Esophagus squamous epithelium (tissue), 5 donors: Measurements from ENCODE around the gene GPR75. TPM values are rescaled to one million over a fixed set of nuclear protein-coding genes. Genes with fewer than 3 reads are reported as not detected.

Experiments
- DNase-seq: peaks from one replicate; lab custom pipeline; 2025; lab: John Stamatoyannopoulos, UW
- H3K27ac ChIP-seq, 4 donors: fragments of 200-600 bp; sonication (generic); one replicate each; pipeline ENCODE4 v1.5.1; 2016 to 2019; ENCODE audit warnings: mild to moderate bottlenecking in 1 of 4
- H3K27me3 ChIP-seq, 4 donors: fragments of 200-600 bp; sonication (generic); 1 replicate in 3 of 4; 2 replicates in 1 of 4; pipeline versions ENCODE4 v1.5.1 to v1.6.0; 2017 to 2021; ENCODE audit warnings: antibody characterized with exemption in 1 of 4
- H3K36me3 ChIP-seq, 3 donors: fragments of 200-600 bp; sonication (generic); one replicate each; pipeline ENCODE4 v1.5.1; 2016 to 2019
- H3K4me1 ChIP-seq, 3 donors: fragments of 200-600 bp; sonication (generic); one replicate each; pipeline ENCODE4 v1.5.1; 2017 to 2019
- H3K4me3 ChIP-seq, 4 donors: fragments of 200-600 bp; sonication (generic); 1 replicate in 3 of 4; 2 replicates in 1 of 4; pipeline ENCODE4 v1.5.1; 2016 to 2019; ENCODE audit warnings: mild to moderate bottlenecking in 2 of 4, moderate library complexity in 1 of 4
- H3K9me3 ChIP-seq, 3 donors: fragments of 200-600 bp; sonication (generic); one replicate each; pipeline ENCODE4 v1.5.1; 2016 to 2019
- CTCF ChIP-seq, 6 experiments: fragments of 450-650 bp in 4 of 6; fragments of 200-600 bp in 2 of 6; sonication (generic) in 2 of 6; IDR thresholded peaks; one replicate each; pipeline ENCODE4 v1.5.1; 2016 to 2019; ENCODE audit warnings: antibody characterized with exemption in 6 of 6, mild to moderate bottlenecking in 4 of 6, moderate library complexity in 4 of 6
- POLR2A ChIP-seq, 4 donors: fragments of 450-650 bp; IDR thresholded peaks; one replicate each; pipeline ENCODE4 v1.6.1; 2017; ENCODE audit warnings: antibody characterized with exemption in 4 of 4, mild to moderate bottlenecking in 4 of 4, moderate library complexity in 3 of 4
- WGBS, 2 donors: methylation state at CpG; one replicate each; pipeline ENCODE4 v1.1.5; 2018; 5-methylcytosine and 5-hydroxymethylcytosine counted together
- intact Hi-C: fragments of 100-400 bp; cut with DNase I; formaldehyde crosslinking; loops from one replicate; pipeline ENCODE4 v1.15.0; 2022
- small RNA-seq, 4 donors: library from RNA; depleted of rRNA; stranded (forward); fragments of <200 nt; gene quantifications; one replicate each; pipeline ENCODE3, GENCODE V24; 2016
- total RNA-seq, 4 donors: library from RNA; depleted of rRNA; stranded (reverse); fragments of >200 nt; gene quantifications; one replicate each; pipeline ENCODE4 v1.1.0, GENCODE V29; 2016
- donor health status: DM: yes; HTN: yes; CAD: no.

Gene GPR75
- total RNA-seq, 4 donors from 2014 or later = 1.1 to 3.8 (median 2.8) TPM

GRCh38 chr2:53818854-53819435 is 40.8 kb downstream of the GPR75 start:
- H3K27ac ChIP-seq = no peak overlapping the region
- no peak for TF ChIP-seq POLR2A (IDR thresholded peaks at IDR 0.05)
- no peak for TF ChIP-seq CTCF (IDR thresholded peaks at IDR 0.05)
- no peaks in the 10 kb centered on the region for H3K27me3 ChIP-seq
- intact Hi-C loops = no loop called here
- WGBS, 2 donors = 79 to 89% methylated on average over 3 of the region's 3 CpGs
- DNase-seq = no peak
- H3K4me3 ChIP-seq = no peak overlapping the region
- no peaks in the 10 kb centered on the region for H3K9me3 ChIP-seq
- no peaks in the 10 kb centered on the region for H3K4me1 ChIP-seq
- H3K36me3 ChIP-seq = peaks cover 0 to 65% (median 3%) of the 10 kb centered on the region in 3 donors

- Histone ChIP-seq H3K27me3 (no peaks in the 10 kb centered on the region), H3K9me3 (no peaks in the 10 kb centered on the region), H3K27ac (no peak overlapping the region), H3K4me1 (no peaks in the 10 kb centered on the region), H3K4me3 (no peak overlapping the region), H3K36me3 (peaks cover 10 to 99% (median 12%) of the 10 kb centered on the region in 3 donors)
- no peak for DNase-seq
- intact Hi-C loops = no loop called here
- no peak for TF ChIP-seq CTCF (IDR thresholded peaks at IDR 0.05)
- no peak for TF ChIP-seq POLR2A (IDR thresholded peaks at IDR 0.05)
Measured at GRCh38 chr2:53813151-53813550, 46.6 kb downstream of the GPR75 start.

GRCh38 chr2:53811601-53812000 is 48.2 kb downstream of the GPR75 start:
- H3K27ac ChIP-seq = no peak overlapping the region
- no peaks in the 10 kb centered on the region for H3K4me1 ChIP-seq
- 89 to 93% methylated on average over 3 of the region's 3 CpGs for WGBS, 2 donors
- no peak for DNase-seq
- H3K27me3 ChIP-seq = no peaks in the 10 kb centered on the region
- no peak overlapping the region for H3K4me3 ChIP-seq
- intact Hi-C loops = no loop called here
- H3K36me3 ChIP-seq = peaks cover 8 to 99% (median 12%) of the 10 kb centered on the region in 3 donors
- TF ChIP-seq CTCF (IDR thresholded peaks at IDR 0.05) = no peak
- H3K9me3 ChIP-seq = no peaks in the 10 kb centered on the region

Small RNAs within 50 kb of the gene (small RNA-seq; reads per million reads assigned to genes)
- 0 reads per million in 4 donors for gene MIR3682

Other genes with a start within 250 kb of the GPR75 start
- gene CHAC2, start 92.2 kb downstream of the GPR75 start, total RNA-seq = 10 to 100 TPM in 2 of 4 donors, 1 to 10 TPM in 2; 5.0 to 11.3 (median 8.7) TPM
- 10 to 100 TPM in 1 of 4 donors, 1 to 10 TPM in 3; 7.0 to 14.7 (median 8.6) TPM for gene ASB3, start 73.0 kb downstream of the GPR75 start, total RNA-seq
- gene ERLEC1, start 72.9 kb downstream of the GPR75 start, total RNA-seq = 10 to 100 TPM; 15.1 to 27.5 (median 21.3) TPM
- gene PSME4, start 111.0 kb upstream of the GPR75 start, total RNA-seq = 10 to 100 TPM; 26.0 to 58.9 (median 44.0) TPM